GM18502 (cell line): ENCODE data around the gene PLCG2.
"Not testable (repeated sequence)": the region's sequence is repeated elsewhere in the genome, so short reads cannot be mapped to it uniquely, and the experiment has no call there.

ENCODE experiments used
- ATAC-seq: cut with Tn5 transposase; IDR thresholded peaks from one replicate; pipeline ENCODE4 v1.9.1; 2021; ENCODE audit warnings: mild to moderate bottlenecking; ENCODE audit not compliant: unreplicated experiment, poor library complexity

The PLCG2 gene

DNA sequence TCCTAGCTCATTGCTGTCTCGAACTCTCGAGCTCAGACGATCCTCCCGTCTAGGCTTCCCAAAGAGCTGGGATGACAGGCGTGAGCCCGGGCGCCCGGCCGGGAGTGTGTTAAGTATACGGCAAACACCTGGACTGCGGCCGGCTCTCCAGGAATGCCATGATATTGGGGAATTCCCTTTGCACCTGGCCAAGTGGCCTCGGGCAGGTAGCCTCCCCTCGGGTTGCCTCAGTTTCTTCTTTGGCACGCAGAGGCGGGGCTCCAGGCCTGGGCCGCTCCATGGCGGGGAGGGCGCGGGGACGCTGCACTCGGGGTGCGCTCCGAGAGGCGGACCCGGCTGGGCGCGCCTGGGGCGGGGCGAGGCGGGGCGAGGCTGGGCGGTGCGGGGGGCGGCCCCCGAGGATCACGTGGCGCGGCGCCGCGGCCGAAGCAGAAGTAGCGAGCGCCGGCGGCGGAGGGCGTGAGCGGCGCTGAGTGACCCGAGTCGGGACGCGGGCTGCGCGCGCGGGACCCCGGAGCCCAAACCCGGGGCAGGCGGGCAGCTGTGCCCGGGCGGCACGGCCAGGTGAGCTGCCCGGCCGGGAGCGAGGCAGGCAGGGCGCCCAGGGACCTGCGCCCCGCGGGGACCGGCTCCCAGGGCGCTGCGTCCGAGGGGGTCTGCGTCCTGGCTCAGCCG, at the start of gene PLCG2:
Gene PLCG2, plus strand, starts transcription at position 431 of the 675 bp plus-strand sequence. CDS start 6,699 bp downstream, outside the sequence.
- peak; percentile 88 for ATAC-seq

DNA sequence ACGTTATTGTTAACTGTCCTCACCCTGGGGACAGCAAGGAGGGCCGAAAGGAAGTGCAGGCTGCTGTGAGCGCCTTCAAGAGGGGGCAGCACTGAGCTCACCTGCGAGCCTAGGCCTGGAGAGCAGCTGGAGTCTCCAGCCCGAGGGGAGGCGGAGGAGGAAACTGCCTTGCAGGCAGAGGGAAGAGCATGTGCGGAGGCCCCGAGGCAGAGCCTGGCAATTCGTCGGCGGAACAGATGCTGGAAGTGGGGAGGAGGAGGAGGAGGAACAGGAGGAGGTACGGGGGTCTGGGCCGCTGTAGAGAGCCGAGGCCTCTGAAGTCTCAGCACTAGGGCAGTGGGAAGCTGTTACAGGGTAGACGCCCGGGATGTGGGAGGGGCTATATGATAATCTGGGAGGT, 49.6 kb upstream of the PLCG2 start:
- no peak for ATAC-seq

DNA sequence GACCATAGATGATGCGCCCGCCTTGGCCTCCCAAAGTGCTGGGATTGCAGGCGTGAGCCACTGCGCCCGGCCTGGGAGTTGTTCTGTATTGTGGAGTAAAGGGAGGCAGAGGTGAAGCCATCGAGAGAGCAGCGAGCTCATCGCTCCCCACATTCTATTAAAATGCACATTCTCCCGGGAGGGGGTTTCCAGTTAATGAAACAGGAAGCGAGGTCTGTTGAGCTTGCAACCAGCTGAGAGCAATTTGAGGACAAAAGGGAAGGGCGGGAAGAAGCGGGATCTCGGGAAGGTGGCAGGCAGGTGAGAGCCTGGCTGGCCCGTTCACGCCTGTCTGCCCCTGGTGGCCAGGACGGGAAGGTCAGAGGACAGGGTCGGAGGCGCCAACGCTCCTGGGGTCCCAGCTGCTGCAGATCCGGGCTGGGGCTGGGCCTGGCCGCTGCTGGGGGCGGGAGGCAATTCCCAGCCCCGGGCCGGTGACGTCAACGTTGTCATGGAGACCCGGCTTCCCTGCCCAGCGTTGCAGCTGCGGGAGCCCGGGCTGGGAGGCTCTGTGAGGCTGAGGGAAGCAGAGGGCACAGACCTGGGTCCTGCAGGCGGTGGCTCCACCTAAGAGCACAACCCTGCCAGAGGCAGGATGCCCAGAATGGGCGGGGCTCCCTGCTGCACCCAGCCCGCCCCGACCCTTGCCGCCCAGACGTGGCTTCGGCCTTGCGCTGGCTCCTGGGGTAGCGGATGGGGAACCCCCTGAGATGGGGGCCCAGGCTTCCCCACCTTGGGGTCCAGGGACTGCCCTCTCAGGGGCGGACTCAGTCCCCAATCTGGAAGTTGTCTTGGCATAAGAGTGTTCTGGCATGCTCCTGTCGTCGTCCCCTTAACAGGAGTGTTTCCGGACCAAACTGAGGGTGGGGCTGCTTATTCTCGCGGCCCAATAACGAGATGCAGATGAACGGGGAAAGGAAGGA, 48.7 kb upstream of the PLCG2 start:
- peak; percentile 81 for ATAC-seq

DNA sequence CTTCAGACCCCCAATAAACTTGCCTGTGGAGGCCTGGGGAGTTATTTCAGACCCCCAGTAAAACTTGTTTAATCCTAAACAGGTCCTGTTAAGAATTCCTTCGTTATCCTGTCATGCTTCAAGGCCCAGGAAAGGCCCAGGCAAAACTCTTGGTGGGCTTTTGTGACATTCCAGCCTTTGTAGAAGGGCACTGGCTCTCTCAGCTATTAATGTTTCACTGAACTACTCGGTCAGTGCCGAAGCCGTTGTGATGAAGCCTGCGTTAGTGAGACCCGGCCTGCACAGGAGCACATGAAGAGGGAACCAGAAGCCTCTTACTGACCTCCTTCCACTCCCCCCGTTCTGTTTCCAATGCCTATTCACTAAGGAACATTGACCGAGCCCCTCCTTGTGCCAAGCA, 47.4 kb upstream of the PLCG2 start:
- ATAC-seq, result no peak

DNA sequence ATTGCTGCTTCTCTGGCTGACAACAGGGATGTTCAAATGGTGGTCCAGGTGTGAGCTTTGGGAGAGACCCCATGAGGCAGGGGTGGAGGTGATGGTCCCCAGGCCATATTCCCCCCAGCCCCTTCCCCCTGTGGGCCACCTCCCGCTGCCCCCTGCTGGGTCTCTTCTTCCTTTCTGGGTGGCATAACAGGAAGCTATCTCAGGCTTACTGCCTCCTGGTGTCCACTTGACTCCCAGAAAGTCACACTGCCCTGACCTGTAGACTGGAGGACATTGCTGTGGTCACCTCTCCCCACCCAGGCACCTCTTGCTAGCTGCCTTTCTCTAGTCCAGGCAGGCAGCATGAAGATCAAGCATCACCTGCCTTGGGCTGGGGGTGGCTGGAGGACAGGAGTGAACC, 46.4 kb upstream of the PLCG2 start:
- no peak for ATAC-seq

DNA sequence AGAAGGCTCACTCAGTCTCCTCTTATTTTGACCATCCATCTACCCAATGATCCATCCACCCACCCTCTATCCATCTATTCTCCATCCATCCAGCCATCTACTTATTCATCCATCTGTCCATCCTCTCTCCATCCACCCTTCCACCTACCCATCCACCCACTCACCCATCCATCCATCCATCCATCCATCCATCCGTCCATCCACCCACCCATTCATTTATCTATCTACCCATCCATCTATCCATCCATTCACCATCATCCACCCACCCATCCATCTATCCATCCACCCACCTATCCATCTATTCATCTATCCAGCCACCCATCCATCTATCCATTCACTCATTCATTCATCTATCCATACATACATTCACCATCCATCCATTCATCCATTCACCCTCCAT, 45.8 kb upstream of the PLCG2 start:
- ATAC-seq, result no peak

DNA sequence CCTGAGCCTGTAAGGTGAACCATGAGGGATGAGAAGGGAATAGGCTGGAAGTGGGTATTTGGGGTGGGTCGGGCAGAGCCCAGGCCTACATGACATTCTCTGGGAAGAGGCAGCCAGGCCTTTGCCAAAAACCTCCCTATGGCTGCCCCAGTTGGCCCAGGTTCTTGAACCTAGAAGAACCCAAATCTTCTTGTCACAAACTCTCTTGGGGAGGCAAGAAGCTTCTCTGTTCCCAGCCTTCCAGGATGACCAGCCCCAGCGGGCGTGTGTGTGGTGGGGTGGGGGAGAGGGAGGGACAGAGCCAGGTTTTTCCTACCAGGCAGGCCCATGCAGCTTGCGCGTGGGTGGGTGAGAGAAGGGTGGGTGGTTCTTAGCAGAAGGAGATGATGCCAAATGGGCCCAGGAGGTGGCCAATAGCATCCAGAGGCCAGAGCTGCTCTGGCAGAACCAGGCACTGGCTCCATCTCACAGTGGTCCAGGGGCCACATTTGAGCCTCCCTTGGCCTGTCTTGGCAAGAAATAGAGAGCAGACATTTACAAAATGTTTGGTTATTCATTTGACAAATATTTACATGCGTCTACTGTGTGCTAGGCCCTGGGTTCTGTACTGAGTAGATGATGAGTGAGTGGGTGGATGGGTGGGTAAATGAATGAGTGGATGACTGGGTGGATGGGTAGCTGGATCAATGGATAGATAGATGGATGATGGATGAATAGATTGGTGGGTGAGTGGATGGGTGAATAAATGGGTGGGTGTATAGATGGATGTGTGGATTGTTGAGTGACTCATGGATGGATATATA, 44.3 kb upstream of the PLCG2 start:
- no peak for ATAC-seq

DNA sequence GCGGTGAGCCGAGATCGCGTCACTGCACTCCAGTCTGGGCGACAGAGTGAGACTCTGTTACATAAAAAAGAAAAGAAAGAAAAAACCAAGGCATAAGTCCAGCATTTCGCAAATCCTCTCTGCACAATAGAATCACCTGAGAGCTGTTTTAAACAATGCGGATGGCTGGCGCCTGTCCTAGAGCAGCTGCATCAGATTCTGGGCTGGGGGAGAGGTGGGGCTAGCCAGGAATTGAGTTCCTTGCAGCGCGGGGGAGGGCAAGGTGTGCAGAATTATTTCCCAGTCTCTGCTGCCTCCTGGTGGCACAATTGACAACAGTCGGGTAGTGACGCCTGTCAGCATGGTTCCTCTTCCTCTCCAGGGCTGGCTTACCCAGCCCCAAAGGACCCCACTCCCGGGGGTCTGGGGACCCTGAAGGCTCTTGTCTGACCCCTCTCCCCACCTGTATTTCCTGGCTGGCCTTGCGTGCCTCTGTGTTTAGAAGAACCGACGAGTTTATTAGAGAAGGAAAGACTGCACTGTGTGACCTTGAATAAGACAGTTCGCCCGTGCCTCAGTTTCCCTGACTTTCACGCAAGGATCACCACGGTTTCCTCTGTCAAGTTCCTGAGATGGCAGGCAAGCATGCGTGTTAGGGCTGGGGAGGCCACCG, 41.1 kb upstream of the PLCG2 start:
- peak; percentile 49 for ATAC-seq

DNA sequence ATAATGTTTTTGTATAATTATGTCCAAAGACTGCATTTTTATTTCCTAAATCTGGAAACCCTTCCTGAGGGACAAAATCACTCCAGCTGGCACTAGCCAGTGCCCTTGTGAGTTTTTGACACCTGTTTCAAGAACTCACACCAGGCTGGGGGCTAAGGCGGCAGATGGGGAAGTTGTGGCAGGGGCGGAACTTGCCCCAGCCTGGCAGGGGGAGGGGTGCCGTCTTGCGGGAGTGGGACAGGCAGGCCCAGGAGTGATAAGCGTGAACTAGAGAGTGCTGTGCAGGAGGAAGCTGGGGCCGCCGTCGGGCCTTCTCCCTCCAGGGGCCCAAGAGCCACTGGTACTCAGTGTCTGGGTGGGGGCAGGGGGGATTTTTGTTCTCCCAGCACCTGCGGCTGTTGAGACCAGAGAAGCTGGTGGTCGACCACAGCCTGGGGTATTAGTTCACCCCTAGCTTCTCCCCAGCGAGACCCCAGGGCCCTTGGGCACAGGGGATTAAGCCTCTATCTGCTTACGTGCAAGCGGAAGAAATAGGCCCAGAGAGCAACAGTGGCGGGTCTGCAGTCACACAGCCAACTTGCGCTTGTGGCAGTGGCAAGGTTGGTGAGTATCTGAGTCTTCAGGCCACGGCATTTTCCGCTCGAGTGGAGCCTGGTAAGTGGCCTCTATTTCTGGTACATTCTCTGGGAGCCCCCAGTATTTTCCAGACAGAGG, 40.2 kb upstream of the PLCG2 start:
- ATAC-seq, result peak; percentile 40

DNA sequence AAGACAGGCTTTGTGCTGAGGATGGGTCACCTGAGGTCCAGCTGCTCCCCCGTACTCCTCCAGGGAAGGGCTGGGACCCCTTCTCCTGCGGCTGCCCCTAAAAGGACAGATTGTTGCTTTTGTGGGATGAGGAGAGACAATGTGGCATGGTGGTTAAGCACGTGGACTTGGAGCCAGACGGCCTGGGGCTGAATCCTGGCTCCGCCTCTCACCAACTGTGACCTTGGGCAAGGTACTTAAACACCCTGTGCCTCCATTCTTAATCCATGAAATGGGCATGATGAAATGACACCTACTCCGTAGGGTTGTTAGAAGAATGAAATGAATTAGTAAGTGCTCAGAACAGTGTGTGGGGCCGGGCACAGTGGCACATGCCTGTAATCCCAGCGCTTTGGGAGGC, 39.6 kb upstream of the PLCG2 start:
- ATAC-seq, result no peak

DNA sequence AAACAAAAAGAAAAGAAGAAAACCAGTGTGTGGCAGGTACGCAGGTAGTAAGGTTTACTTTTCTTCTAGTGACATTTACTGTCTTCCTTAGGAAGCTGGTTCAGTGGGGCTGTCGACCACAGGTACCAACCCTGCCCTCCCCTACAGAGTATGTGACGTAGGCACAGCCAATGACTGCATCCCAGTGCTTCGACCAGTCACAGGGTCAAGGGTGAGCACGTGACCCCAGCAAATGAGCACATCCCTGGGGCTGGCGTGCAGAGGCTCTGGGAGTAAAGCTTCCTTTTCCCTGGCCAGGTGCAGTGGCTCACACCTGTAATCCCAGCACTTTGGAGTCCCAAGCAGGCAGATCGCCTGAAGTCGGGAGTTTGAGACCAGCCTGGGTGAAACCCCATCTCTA, 38.9 kb upstream of the PLCG2 start:
- ATAC-seq, result peak; percentile 72

DNA sequence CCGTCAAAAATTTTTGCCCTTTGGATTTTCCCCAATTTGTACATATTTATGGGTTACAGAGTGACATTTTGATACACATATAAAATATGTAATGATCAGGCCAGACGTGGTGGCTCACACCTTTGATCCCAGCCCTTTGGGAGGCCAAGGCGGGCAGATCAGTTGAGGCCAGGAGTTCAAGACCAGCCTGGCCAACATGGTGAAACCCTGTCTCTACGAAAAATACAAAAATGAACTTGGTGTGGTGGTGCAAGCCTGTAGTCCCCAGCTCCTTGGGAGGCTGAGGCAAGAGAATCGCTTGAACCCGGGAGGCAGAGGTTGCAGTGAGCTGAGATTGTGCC, 37.7 kb upstream of the PLCG2 start:
- not testable (repeated sequence) for ATAC-seq

DNA sequence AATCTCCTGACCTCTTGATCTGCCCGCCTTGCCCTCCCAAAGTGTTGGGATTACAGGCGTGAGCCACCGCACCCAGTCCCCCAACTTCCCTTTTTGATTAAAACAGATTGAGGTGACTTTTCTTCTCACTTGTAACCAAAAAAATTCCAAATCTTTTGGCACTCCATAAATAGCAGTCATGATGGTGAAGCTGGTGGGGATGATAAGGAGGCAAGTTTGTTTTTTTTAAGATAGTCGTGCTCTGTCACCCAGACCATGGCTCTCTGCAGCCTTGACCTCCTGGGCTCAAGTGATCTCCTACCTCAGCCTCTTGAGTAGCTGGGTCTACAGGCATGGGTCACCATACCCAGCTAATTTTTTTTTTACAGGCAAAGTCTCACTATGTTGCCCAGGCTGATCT, 34.7 kb upstream of the PLCG2 start:
- no peak for ATAC-seq

DNA sequence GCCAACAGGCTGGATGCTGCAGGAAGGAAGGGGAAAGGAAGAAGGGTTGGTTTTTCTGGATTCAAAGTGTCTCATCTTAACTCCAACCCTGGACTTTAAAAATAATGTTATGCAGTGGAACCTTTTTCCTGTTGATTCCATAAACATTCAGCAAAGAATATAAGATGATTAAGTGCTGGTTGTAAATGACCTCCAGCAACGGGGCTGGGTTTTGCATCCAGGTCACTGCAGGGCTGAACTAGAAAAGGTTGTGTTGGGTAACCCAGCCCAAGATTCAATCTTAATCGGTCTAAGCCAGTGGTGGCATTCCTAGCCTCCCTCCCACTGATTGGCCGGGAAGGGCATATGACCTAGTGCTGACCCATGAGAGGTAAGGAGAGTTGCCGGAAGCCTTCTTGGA, 34.2 kb upstream of the PLCG2 start:
- no peak for ATAC-seq

DNA sequence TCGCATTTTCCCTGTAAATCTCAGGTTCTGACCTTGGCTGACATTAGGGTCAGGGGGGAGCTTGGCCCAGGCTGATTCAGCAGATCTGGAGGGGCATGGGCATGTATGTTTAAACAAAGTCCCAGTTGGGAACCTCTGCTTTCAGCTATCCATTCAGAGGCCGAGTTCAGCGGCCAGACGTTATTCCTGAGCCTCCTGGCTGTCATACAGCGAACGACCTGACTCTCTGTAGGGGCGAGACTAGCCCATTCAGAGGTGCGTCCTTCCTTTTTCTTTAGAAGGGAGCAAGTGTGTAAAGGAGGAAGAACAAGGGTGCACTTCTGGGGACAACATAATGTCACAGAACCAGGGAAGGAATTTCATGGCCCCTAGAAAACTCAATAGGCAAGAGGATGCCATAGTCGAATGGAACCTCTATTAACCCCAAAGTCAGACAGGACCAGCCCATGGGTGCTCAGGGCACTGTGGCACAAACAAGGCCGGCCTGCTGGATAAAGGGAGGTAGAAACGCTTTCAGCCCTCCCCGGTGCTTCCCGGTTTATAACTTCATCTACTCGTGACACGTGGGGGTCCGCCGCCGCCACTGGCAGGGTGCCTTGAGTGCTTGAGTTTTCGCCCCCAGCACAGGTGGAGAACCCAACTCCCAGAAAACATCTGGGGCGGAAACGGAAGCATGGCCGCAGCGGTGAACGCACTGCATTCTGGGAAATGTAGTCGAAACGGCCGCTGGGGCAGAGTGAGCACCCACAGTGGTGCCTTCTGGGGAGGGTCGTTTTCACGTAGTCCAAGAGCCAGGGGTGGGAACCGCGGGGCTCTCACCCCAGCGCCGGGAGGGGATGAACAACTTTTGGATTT, 33.2 kb upstream of the PLCG2 start:
- ATAC-seq, result peak; percentile 80

DNA sequence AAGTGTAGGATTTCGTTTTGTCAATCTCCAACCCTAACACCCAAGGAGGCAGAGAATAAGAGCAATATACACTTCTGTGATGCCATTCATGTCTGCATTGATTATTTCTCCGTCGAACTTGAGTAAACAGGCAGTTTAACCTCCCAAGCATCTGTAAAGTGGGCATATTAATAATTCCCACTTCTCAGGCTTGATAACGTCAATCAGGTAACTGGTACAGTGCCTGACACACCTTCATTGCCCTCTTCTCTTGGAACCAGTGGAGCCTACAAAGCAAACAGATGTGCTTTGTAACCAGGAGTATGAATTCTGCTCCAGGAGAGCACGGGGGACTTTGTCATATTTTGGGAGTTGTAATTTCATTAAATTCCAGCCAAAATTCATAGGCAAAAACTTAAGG, 32.5 kb upstream of the PLCG2 start:
- no peak for ATAC-seq

DNA sequence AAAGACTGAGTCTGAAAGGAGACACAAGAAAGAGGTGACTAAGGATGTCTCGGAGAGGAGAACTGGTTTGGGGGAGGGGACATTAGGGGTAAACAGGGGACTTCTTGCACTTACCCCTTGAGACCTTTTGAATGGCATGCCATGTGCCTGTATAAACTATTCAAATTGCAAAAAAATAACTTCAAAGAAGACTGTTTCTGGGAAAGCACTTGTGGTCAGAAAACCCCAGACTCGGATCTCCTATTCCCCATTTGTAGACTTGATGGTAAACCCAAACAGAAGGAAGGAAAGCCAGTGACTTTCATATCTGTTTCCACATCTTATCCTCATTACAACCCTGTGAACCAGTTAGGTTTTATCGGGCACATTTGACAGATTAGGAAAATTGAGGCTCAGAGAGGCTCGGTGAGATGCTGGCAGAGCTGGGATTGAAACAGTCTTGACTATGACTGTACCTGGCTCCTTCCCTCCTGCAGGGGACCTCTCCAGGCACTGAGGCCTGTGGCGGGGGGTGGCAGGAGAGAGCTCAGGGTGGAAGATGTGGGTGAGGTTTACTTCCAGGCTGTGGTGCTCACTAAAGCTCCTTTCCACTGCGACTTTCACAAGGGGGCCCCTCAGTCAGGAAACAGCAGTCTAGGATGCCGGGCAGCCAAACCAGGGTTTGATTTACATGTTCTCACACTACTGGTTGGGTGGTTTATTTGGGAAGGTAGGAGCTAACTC, 30.5 kb upstream of the PLCG2 start:
- ATAC-seq, result no peak

DNA sequence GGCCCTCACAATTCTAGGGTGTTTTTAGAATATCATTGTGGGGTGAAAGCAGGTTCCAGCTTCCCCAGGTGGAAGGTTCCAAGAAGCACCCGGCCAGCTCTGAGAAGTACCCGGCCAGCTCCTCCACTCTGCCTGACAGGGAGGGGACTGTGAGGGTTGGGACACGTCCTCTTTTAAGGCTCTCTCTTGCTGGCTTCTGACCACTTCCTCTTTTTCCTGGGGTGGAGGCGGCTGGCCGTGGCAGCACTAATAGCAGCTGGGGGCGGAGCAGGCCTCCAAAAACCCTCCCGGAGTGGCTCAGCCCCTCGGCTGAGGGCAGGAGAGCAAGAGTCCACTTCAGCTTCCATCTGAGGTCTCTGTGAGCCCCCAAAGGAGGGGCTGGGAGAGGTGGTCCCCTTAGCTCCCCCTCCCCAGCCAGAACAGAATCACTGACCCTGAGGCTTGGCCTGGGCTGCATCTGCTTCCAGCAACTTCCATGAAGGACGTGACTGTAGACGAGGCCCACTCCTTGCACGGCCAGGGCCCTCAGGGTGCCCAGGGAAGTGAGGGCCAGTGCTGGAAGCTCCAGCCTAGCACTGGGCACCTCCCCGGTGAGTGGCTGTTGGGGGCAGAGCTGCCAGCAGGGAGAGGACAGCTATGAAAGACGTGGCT, 26.7 kb upstream of the PLCG2 start:
- ATAC-seq, result peak; percentile 91
